HCT116 (cell line): ENCODE data around the gene CPZ.
A peak's percentile ranks its signal among the peaks of the same experiment; 100 is the strongest.

Source experiments
- POLR2A ChIP-seq: IDR thresholded peaks from 2 replicates; pipeline ENCODE4 v1.7.0; 2011; ENCODE audit warnings: borderline replicate concordance; ENCODE audit not compliant: insufficient read depth, insufficient read length; ENCODE audit errors: extremely low read depth
- POLR2AphosphoS5 ChIP-seq: IDR thresholded peaks from 2 replicates; pipeline ENCODE4 v1.6.1; 2011; ENCODE audit warnings: mild to moderate bottlenecking, low read depth, low read length, moderate library complexity
- RAD21 ChIP-seq: IDR thresholded peaks from 2 replicates; pipeline ENCODE4 v1.6.1; 2012; ENCODE audit warnings: low read depth, mild to moderate bottlenecking
- SP1 ChIP-seq: IDR thresholded peaks from 2 replicates; pipeline ENCODE4 v1.6.1; 2012; ENCODE audit warnings: low read depth
- SRF ChIP-seq: IDR thresholded peaks from 2 replicates; pipeline ENCODE4 v1.6.1; 2012; ENCODE audit warnings: low read depth
- TF ChIP-seq, protein P1 (sequence below), 3 experiments: fragments of 200-600 bp in 1 of 3; sonication (generic) in 1 of 3; IDR thresholded peaks in 2 of 3; conservative IDR thresholded peaks in 1 of 3; 2 replicates each; pipeline ENCODE4 v1.5.1; 2012 to 2017; ENCODE audit warnings: low read depth in 2 of 3, low read length in 2 of 3, antibody characterized with exemption in 1 of 3, borderline replicate concordance in 1 of 3, control low read depth in 1 of 3, mild to moderate bottlenecking in 1 of 3, mixed read lengths in 1 of 3, mixed run types in 1 of 3, moderate library complexity in 1 of 3; ENCODE audit not compliant: insufficient read depth in 1 of 3
- TF ChIP-seq, protein P2 (sequence below): IDR thresholded peaks from 2 replicates; pipeline ENCODE4 v1.6.1; 2012

DNA sequence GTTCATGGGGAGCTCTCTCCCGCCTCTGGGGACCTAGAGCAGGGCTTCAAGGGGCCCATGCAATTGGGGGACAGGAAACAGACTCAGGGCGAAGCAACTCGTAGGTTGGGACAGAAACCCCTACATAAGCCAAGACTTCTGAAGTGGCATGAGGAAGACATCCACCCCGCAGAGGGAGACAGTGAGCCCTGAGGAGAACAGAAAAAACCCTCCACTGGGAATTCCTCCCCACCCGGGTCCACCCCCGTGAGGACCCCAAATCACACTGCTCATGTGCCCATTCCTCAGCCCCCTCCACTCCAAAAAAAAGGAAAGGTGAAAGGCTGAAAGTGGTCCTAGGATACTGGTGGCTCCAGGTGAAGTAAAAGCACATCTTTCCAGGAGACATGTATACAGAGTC is 74.0 kb downstream of the CPZ start:
- TF ChIP-seq, protein P1, sequence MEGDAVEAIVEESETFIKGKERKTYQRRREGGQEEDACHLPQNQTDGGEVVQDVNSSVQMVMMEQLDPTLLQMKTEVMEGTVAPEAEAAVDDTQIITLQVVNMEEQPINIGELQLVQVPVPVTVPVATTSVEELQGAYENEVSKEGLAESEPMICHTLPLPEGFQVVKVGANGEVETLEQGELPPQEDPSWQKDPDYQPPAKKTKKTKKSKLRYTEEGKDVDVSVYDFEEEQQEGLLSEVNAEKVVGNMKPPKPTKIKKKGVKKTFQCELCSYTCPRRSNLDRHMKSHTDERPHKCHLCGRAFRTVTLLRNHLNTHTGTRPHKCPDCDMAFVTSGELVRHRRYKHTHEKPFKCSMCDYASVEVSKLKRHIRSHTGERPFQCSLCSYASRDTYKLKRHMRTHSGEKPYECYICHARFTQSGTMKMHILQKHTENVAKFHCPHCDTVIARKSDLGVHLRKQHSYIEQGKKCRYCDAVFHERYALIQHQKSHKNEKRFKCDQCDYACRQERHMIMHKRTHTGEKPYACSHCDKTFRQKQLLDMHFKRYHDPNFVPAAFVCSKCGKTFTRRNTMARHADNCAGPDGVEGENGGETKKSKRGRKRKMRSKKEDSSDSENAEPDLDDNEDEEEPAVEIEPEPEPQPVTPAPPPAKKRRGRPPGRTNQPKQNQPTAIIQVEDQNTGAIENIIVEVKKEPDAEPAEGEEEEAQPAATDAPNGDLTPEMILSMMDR (IDR thresholded peaks at IDR 0.05 in 2 of 3, conservative IDR thresholded peaks at IDR 0.05 in 1 of 3; ENCODE audit: borderline replicate concordance in 1 of 3, insufficient read depth in 1 of 3, low read depth in 2 of 3, low read length in 2 of 3): peak in 1 of 3 experiments; percentile 13; a peak in 1 of 6 replicates
- no peak for TF ChIP-seq SP1
- TF ChIP-seq SRF: no peak
- no peak for TF ChIP-seq POLR2AphosphoS5
- no peak for TF ChIP-seq POLR2A
- TF ChIP-seq RAD21: no peak
- TF ChIP-seq, protein P2, sequence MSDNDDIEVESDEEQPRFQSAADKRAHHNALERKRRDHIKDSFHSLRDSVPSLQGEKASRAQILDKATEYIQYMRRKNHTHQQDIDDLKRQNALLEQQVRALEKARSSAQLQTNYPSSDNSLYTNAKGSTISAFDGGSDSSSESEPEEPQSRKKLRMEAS: no peak
